HG02623 (cell line): ENCODE data around the gene MBD3.
"Not testable (repeated sequence)": the region's sequence is repeated elsewhere in the genome, so short reads cannot be mapped to it uniquely, and the experiment has no call there.

Source experiments
- ATAC-seq: cut with Tn5 transposase; IDR thresholded peaks from one replicate; pipeline ENCODE4 v1.9.1; 2021; ENCODE audit warnings: moderate library complexity; ENCODE audit not compliant: unreplicated experiment

The MBD3 gene

GRCh38 chr19:1592755-1593500 is at the start of gene MBD3:
TSS of gene MBD3 (minus strand) at chr19:1592865. CDS start at chr19:1592631, 234 bp downstream.
- ATAC-seq = peak; percentile 60

GRCh38 chr19:1640893-1641448 is 48.3 kb upstream of the MBD3 start:
- ATAC-seq = not testable (repeated sequence)

GRCh38 chr19:1636325-1637236 is 43.9 kb upstream of the MBD3 start:
- no peak for ATAC-seq

- ATAC-seq = no peak
These were observed 42.2 kb upstream of the MBD3 start for GRCh38 chr19:1634938-1635243.

GRCh38 chr19:1634242-1634937 is 41.7 kb upstream of the MBD3 start:
- no peak for ATAC-seq

- no peak for ATAC-seq
These were observed 40.7 kb upstream of the MBD3 start for GRCh38 chr19:1633269-1633826.

- no peak for ATAC-seq
These were observed 40.0 kb upstream of the MBD3 start for GRCh38 chr19:1632462-1633268.

- no peak for ATAC-seq
These were observed 39.0 kb upstream of the MBD3 start for GRCh38 chr19:1631557-1632100.

- no peak for ATAC-seq
These were observed 38.1 kb upstream of the MBD3 start for GRCh38 chr19:1630811-1631210.

- no peak for ATAC-seq
These were observed 37.3 kb upstream of the MBD3 start for GRCh38 chr19:1630012-1630411.

GRCh38 chr19:1629256-1629808 is 36.7 kb upstream of the MBD3 start:
- no peak for ATAC-seq

GRCh38 chr19:1627194-1627593 is 34.5 kb upstream of the MBD3 start:
- ATAC-seq = no peak

GRCh38 chr19:1626417-1627010 is 33.8 kb upstream of the MBD3 start:
- ATAC-seq = no peak

- no peak for ATAC-seq
These were observed 31.8 kb upstream of the MBD3 start for GRCh38 chr19:1624458-1624857.

- no peak for ATAC-seq
These were observed 29.9 kb upstream of the MBD3 start for GRCh38 chr19:1622541-1622940.

- no peak for ATAC-seq
These were observed 29.3 kb upstream of the MBD3 start for GRCh38 chr19:1622007-1622406.

GRCh38 chr19:1621574-1621973 is 28.9 kb upstream of the MBD3 start:
- ATAC-seq = no peak

- no peak for ATAC-seq
These were observed 28.4 kb upstream of the MBD3 start for GRCh38 chr19:1621021-1621420.

- no peak for ATAC-seq
These were observed 27.8 kb upstream of the MBD3 start for GRCh38 chr19:1620502-1620901.
